ENCODE data around the gene URM1. TPM values are rescaled to one million over a fixed set of nuclear protein-coding genes. Genes with fewer than 3 reads are reported as not detected.

The URM1 gene
- total RNA-seq, 1 donor from 2014 or later = 56.1 TPM

DNA sequence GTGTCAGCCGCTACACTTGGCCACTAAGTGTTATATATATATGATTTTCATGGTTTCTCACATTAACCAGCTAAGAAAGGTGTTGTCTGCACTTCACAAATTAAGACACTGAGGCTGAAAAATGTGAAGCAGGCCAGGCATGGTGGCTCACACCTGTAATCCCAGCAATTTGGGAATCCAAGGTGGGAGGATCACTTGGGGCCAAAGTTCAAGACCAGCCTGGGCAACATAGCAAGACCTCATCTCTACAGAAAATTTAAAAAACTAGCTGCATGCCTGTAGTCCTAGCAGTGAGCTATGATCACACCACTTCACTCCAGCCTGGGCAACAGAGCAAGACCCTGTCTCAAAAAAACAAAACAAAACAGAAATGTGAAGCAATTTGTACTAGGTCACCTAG lies 46.8 kb upstream of the URM1 start:
- Mint-ChIP-seq H3K27ac (no peak overlapping the region), H3K27me3 (peaks cover 2% of the 10 kb centered on the region), H3K9me3 (no peaks in the 10 kb centered on the region), H3K36me3 (peaks cover 7% of the 10 kb centered on the region), H3K4me3 (peak overlapping the region; percentile 97), H3K4me1 (ENCODE audit: unreplicated experiment) (peaks cover 4% of the 10 kb centered on the region)
- TF ChIP-seq, protein P1, sequence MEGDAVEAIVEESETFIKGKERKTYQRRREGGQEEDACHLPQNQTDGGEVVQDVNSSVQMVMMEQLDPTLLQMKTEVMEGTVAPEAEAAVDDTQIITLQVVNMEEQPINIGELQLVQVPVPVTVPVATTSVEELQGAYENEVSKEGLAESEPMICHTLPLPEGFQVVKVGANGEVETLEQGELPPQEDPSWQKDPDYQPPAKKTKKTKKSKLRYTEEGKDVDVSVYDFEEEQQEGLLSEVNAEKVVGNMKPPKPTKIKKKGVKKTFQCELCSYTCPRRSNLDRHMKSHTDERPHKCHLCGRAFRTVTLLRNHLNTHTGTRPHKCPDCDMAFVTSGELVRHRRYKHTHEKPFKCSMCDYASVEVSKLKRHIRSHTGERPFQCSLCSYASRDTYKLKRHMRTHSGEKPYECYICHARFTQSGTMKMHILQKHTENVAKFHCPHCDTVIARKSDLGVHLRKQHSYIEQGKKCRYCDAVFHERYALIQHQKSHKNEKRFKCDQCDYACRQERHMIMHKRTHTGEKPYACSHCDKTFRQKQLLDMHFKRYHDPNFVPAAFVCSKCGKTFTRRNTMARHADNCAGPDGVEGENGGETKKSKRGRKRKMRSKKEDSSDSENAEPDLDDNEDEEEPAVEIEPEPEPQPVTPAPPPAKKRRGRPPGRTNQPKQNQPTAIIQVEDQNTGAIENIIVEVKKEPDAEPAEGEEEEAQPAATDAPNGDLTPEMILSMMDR (conservative IDR thresholded peaks at IDR 0.05) = no peak
- DNase-seq (ENCODE audit: extremely low spot score, unreplicated experiment) = no peak

DNA sequence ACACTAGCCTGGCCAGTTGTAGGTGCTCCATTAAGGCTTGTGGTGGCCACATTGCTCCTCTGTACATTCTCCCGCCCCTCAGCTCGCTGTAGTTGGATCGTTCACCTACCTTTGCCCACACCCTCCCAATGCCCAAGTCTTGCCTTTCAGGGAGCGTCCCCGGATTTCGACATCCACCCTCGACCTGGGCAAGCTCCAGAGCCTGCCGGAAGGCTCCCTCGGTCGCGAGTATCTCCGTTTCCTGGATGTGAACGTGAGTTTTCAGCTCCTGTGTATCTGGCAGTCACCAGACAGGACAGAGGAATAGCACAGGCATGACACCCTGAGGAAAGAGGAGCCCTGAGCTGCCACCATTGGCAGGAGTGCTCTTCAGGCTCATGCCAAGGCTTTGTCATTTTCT lies 45.5 kb upstream of the URM1 start:
- Mint-ChIP-seq H3K36me3 (peaks cover 7% of the 10 kb centered on the region), H3K27ac (no peak overlapping the region), H3K9me3 (no peaks in the 10 kb centered on the region), H3K27me3 (peaks cover 2% of the 10 kb centered on the region), H3K4me1 (ENCODE audit: unreplicated experiment) (peaks cover 4% of the 10 kb centered on the region), H3K4me3 (peak overlapping the region; percentile 65)
- DNase-seq (ENCODE audit: extremely low spot score, unreplicated experiment) = no peak
- TF ChIP-seq, protein P1 (conservative IDR thresholded peaks at IDR 0.05) = no peak

DNA sequence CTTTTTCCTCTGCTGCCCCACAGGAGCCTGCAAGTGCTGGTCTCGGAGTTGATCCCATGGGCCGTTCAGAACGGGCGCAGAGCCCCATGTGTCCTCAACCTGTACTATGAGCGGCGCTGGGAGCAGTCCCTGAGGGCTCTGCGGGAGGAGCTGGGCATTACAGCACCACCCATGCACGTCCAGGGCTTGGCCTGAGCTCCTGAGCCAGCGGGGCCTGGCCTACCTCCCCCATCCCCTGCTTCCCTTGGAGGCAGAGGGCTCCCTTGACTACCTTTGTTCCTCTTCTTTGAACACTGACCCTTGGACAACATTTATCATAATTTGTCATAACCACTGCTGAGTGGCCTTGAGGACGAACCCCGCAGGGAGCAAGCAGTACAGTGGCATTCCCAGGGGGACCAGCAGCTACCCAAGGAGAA lies 37.7 kb upstream of the URM1 start:
- Mint-ChIP-seq H3K27ac (no peak overlapping the region), H3K9me3 (no peaks in the 10 kb centered on the region), H3K4me3 (no peak overlapping the region), H3K4me1 (ENCODE audit: unreplicated experiment) (no peaks in the 10 kb centered on the region), H3K27me3 (no peaks in the 10 kb centered on the region), H3K36me3 (peaks cover 5% of the 10 kb centered on the region)
- no peak for DNase-seq (ENCODE audit: extremely low spot score, unreplicated experiment)
- TF ChIP-seq, protein P1 (conservative IDR thresholded peaks at IDR 0.05) = no peak

DNA sequence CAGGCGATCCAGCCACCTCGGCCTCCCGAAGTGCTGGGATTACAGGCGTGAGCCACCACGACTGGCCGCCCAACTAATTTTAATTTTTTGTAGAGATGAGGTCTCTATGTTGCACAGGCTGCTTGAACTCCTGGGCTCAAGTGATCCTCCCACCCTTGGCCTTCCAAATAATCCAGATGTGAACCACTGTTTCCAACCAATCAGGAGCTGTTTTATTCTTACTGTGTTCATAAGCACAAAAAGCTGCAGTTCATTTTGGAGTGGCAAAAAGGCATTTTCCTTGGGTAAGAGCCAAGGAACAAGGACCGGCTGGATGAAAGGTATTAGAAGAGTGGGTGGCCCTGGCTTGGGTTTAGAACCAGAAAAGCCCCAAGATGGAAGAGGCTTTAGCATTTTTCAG lies 36.0 kb upstream of the URM1 start:
- H3K4me1 Mint-ChIP-seq (ENCODE audit: unreplicated experiment) = no peaks in the 10 kb centered on the region
- TF ChIP-seq, protein P1 (conservative IDR thresholded peaks at IDR 0.05) = no peak
- H3K27me3 Mint-ChIP-seq = no peaks in the 10 kb centered on the region
- H3K27ac Mint-ChIP-seq = no peak overlapping the region
- peaks cover 5% of the 10 kb centered on the region for H3K36me3 Mint-ChIP-seq
- no peaks in the 10 kb centered on the region for H3K9me3 Mint-ChIP-seq
- H3K4me3 Mint-ChIP-seq = no peak overlapping the region
- no peak for DNase-seq (ENCODE audit: extremely low spot score, unreplicated experiment)

DNA sequence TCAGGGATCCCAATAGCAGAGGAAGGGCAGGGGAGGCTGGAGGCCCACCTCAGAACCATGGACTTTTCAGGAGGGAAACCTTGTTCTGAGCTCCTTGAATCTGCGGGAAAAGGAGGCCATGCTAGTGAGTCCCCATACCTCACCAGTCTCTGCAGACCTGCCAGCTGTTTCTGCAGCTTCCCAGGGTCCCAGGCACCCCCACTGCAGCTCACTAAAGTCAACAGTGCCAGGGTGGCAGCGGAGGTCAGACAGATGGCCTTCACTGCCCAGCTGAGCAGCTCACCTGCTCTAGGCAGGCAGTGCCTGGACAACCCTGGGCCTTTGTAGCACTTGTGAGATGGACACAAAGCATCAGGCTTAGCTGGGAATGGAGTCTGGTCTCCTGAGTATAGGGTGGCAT lies 35.3 kb upstream of the URM1 start:
- Mint-ChIP-seq H3K9me3 (no peaks in the 10 kb centered on the region), H3K36me3 (peaks cover 5% of the 10 kb centered on the region)

More for the DNA sequence above, 35.3 kb upstream of the URM1 start:
- H3K4me1 Mint-ChIP-seq (ENCODE audit: unreplicated experiment) = no peaks in the 10 kb centered on the region
- DNase-seq (ENCODE audit: extremely low spot score, unreplicated experiment) = no peak
- H3K27ac Mint-ChIP-seq = no peak overlapping the region
- TF ChIP-seq, protein P1 (conservative IDR thresholded peaks at IDR 0.05) = no peak
- H3K27me3 Mint-ChIP-seq = no peaks in the 10 kb centered on the region
- no peak overlapping the region for H3K4me3 Mint-ChIP-seq
